WERI-Rb-1 (cell line): ENCODE results near the gene TH.

ENCODE experiments used
- DNase-seq: peaks from one replicate; pipeline ENCODE4 v3.0.0-alpha.2; 2020
- H3K27ac ChIP-seq: fragments of 250-450 bp; sonication (Bioruptor Pico); 2 replicates; pipeline ENCODE4 v1.5.1; 2020; ENCODE audit warnings: mild to moderate bottlenecking, moderate library complexity
- H3K27me3 ChIP-seq: fragments of 250-450 bp; sonication (Bioruptor Pico); 2 replicates; pipeline ENCODE4 v1.5.1; 2021; ENCODE audit warnings: mild to moderate bottlenecking, low read depth, moderate library complexity; ENCODE audit not compliant: insufficient read depth, severe bottlenecking
- H3K36me3 ChIP-seq: fragments of 250-450 bp; sonication (Bioruptor Pico); 2 replicates; pipeline ENCODE4 v1.5.1; 2020; ENCODE audit warnings: mild to moderate bottlenecking, moderate library complexity
- H3K4me3 ChIP-seq: 2 replicates; pipeline ENCODE4 v1.5.1; 2011; ENCODE audit warnings: low read depth, mild to moderate bottlenecking, control low read depth, low read length
- H3K9me3 ChIP-seq: fragments of 250-450 bp; sonication (Bioruptor Pico); 2 replicates; pipeline ENCODE4 v1.5.1; 2021; ENCODE audit warnings: mild to moderate bottlenecking, moderate library complexity; ENCODE audit not compliant: severe bottlenecking
- TF ChIP-seq, protein P1 (sequence below): IDR thresholded peaks from 2 replicates; pipeline ENCODE4 v1.5.1; 2011; ENCODE audit warnings: low read depth, mild to moderate bottlenecking, control low read depth, inconsistent platforms, low read length

The TH gene

DNA sequence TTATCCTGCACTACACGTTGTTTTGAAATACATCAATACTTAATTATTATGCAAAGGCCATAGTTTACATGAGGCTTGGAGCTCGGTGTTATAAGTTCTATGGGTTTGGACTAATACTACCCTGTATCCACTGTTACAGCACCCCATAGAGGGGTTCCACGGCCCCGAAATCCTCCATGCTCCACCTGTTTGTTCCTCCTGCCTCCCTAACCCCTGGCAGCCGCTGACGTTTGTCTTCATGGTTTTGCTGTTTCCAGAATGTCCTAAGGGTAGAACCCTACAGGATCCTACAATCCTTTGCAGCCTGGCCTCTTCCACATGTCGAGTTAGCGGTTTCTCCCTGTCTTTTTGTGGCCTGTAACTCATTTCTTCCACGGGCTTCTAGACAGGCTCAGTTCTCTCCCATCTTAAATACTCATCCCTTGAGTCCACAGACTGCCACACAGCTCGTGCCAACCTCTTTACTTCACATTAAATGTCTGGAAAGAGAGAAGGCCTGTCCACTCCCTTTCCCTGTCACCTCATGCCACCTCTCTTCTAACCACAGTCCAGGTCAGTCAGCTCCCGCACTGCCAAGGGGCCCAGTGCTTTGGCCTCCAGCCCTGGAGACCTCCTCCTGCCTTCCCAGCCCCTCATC, 42.4 kb upstream of the TH start:
- Histone ChIP-seq H3K36me3 (no peaks in the 10 kb centered on the region), H3K27me3 (no peaks in the 10 kb centered on the region), H3K4me3 (no peak overlapping the region), H3K9me3 (no peaks in the 10 kb centered on the region), H3K27ac (no peak overlapping the region)
- TF ChIP-seq, protein P1, sequence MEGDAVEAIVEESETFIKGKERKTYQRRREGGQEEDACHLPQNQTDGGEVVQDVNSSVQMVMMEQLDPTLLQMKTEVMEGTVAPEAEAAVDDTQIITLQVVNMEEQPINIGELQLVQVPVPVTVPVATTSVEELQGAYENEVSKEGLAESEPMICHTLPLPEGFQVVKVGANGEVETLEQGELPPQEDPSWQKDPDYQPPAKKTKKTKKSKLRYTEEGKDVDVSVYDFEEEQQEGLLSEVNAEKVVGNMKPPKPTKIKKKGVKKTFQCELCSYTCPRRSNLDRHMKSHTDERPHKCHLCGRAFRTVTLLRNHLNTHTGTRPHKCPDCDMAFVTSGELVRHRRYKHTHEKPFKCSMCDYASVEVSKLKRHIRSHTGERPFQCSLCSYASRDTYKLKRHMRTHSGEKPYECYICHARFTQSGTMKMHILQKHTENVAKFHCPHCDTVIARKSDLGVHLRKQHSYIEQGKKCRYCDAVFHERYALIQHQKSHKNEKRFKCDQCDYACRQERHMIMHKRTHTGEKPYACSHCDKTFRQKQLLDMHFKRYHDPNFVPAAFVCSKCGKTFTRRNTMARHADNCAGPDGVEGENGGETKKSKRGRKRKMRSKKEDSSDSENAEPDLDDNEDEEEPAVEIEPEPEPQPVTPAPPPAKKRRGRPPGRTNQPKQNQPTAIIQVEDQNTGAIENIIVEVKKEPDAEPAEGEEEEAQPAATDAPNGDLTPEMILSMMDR, result no peak
- no peak for DNase-seq

DNA sequence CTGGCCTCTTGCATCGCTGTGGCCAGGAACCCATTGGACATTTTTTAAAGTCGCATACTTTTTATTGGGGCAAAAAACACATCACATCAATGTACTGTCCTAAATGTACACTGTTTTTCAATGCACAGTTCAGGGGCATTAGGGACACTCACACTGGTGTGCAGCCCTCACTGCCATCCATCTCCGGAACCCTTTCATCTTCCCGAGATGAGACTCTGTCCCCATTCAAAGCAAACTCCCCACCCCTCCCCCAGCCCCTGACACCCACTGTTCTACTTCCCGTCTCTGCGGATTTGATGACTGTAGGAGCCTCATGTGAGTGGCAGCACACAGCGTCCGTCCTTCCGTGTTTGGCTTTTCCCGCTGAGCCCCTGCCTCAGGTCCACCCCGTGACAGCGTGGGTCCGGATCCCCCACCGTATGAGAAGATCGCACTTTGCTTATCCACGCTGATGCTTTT, 41.8 kb upstream of the TH start:
- no peaks in the 10 kb centered on the region for H3K36me3 ChIP-seq
- no peak overlapping the region for H3K4me3 ChIP-seq
- H3K9me3 ChIP-seq, result no peaks in the 10 kb centered on the region
- no peak overlapping the region for H3K27ac ChIP-seq
- no peaks in the 10 kb centered on the region for H3K27me3 ChIP-seq
- TF ChIP-seq, protein P1, result no peak
- no peak for DNase-seq

DNA sequence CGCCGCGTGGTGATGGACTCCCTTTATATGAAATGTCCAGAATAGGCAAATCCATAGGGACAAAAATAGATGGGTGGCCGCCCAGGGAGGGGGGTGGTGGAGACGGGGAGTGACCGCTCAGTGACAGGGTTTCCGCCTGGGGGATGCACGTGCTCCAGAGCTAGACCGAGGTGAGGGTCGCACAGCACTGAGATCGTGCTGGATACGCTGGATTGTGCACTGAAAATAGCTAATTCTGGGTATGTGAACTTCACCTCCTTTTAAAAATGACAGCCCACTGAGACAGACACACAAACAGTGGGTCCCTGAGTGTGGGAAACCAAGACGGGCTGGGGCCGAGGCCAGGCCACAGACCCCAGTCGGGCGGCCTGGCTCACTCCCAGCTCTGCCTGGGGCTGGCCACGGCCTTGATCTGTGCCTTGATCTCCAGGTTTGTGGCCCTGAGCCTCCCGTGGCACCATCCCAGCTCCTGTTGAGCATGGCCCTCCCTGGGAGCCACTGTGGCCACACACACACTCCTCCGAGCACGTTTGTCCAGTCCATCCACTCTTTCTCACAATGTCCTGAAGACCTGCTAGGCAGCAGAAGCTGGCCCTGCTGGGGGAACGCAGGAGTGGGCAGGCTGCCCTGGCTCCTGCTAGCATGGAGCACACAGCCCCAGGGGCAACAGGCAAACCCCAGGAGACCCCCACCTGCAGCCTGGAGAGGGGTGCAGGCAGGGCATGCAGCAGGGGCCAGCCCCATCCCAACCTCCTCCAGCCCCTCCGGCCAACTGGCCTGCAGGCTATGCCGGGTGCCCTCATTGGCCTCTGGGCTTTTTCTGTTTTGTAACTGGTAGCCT, 41.0 kb upstream of the TH start:
- DNase-seq, result no peak
- no peaks in the 10 kb centered on the region for H3K9me3 ChIP-seq
- H3K27me3 ChIP-seq, result no peaks in the 10 kb centered on the region
- TF ChIP-seq, protein P1, result no peak
- H3K36me3 ChIP-seq, result no peaks in the 10 kb centered on the region
- no peak overlapping the region for H3K27ac ChIP-seq
- no peak overlapping the region for H3K4me3 ChIP-seq

DNA sequence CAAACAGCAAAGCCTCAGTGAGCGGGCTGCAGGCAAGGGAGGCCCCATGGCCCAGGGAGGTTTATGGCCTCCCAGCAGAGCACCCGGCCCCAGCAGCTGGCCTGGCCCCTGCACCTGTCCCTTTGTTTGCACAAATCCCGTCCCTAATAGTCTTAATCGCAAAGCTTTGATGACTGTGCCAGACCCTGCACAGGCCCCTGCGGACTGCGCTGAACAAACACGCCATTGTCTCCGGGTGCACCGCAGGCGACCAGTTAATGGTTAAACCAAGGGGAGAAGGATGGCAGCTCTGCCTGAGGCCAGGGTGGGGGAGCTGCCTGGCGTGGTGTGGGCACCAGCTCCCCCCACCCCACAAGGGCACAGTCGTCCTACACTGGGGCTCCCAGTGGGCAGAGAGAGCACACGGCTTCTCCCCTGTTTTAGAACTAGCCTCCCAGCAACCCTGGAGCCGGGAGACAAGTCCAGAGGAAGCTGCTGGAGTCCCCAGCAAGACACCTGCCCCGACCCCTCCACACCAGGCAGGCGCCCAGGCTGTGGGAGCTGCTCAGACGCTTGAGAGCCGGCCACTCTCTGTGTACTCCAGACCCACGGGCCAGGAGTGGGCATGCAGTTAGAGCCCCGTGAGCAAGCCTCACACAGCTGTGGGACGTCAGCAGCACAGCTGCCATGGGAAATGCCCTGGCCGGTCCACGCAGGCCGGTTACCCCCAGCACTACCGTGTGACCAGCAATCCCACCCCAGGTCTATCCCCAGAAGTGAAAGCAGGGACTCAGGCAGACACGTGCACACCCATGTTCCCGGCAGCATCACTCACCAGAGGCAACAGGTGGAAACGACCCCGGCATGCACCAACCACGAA, 39.7 kb upstream of the TH start:
- Histone ChIP-seq H3K27ac (peak overlapping the region; percentile 60), H3K36me3 (no peaks in the 10 kb centered on the region), H3K9me3 (no peaks in the 10 kb centered on the region), H3K27me3 (no peaks in the 10 kb centered on the region), H3K4me3 (no peak overlapping the region)
- TF ChIP-seq, protein P1, result no peak
- DNase-seq, result peak; percentile 74

DNA sequence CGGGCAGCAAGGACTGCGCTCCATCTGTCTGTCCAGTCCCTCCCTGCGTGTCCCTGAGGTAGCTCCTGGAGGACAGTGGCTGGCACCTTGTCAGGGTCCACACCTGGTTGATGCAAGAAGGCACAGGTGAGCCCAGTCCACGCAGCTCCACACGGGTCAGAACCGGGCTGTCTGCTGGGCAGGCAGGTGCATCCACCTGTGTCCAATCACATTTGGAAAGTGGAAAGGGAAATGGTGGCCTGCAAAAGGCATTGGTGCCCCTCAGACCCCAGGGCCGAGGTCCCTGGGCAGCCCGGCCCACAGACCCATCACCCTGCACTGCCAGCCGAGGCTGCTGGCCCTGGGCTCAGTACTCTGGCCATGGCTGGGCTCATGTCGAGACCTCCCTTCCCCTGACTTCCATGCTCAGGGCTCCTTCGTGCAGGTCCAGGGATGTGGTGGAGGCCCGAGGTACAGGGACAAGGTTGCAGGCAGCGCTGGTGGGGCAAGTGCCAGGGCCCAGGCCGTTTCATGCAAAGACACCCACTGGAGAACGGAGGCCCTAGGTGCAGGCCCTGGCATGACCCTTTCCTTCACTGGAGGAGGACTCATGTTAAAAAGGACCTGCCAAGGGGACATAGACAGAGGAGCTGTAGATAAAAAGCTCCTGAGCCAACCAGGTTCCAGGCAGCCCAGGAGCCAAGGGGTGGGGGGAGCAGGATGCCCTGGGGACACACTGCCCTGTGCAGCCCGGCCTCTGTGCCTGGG, 38.9 kb upstream of the TH start:
- Histone ChIP-seq H3K9me3 (no peaks in the 10 kb centered on the region), H3K27me3 (no peaks in the 10 kb centered on the region), H3K27ac (peak overlapping the region; percentile 60), H3K36me3 (no peaks in the 10 kb centered on the region), H3K4me3 (no peak overlapping the region)
- TF ChIP-seq, protein P1, result no peak
- DNase-seq, result no peak
